OCI-LY3 (cell line): ENCODE data around the gene ROBO1.

ENCODE experiments used
- CTCF ChIP-seq: fragments of 200-600, 300-600 bp; sonication (generic); IDR thresholded peaks from 2 replicates; pipeline ENCODE4 v1.5.1; 2014; ENCODE audit warnings: antibody characterized with exemption, low read length, low read depth
- EZH2phosphoT487 ChIP-seq: fragments of 200-600 bp; shearing (Covaris generic); IDR thresholded peaks from 2 replicates; pipeline ENCODE4 v1.6.1; 2018; ENCODE audit warnings: antibody characterized with exemption, mixed run types, low read depth

GRCh38 chr3:78872195-78872594 lies 895.6 kb downstream of the ROBO1 start:
- TF ChIP-seq CTCF (no peak), EZH2phosphoT487 (no peak)
